K562 (cell line): Measurements from ENCODE around the gene CYSTM1. TPM values are rescaled to one million over a fixed set of nuclear protein-coding genes. Genes with fewer than 3 reads are reported as not detected.

Source experiments
- BCL6 ChIP-seq: fragments of 250-450 bp; sonication (Bioruptor Pico); IDR thresholded peaks from 2 replicates; pipeline ENCODE4 v1.4.0; 2020
- CBFA2T3 ChIP-seq: fragments of 450-650 bp; IDR thresholded peaks from 2 replicates; pipeline ENCODE4 v1.6.1; 2017
- E2F4 ChIP-seq: sonication (generic); formaldehyde crosslinking; IDR thresholded peaks from 2 replicates; pipeline ENCODE4 v1.8.0; 2022; ENCODE audit warnings: mild to moderate bottlenecking, low read depth, missing genetic modification reagents
- ETS2 ChIP-seq: IDR thresholded peaks from 2 replicates; pipeline ENCODE4 v1.6.1; 2016; ENCODE audit warnings: borderline replicate concordance, missing genetic modification characterization, mild to moderate bottlenecking, moderate library complexity, missing compliant biosample characterization; ENCODE audit not compliant: poor library complexity, severe bottlenecking
- HCFC1 ChIP-seq: IDR thresholded peaks from 2 replicates; pipeline ENCODE4 v1.6.1; 2012; ENCODE audit warnings: low read depth, low read length, improper control_type of control experiment
- MIER1 ChIP-seq: fragments of 450-650 bp; IDR thresholded peaks from 2 replicates; pipeline ENCODE4 v1.6.1; 2016; ENCODE audit warnings: antibody characterized with exemption, mild to moderate bottlenecking, low read depth
- MTA3 ChIP-seq: fragments of 450-650 bp; formaldehyde crosslinking; IDR thresholded peaks from 2 replicates; pipeline ENCODE4 v1.6.1; 2017; ENCODE audit warnings: mild to moderate bottlenecking, borderline replicate concordance
- NCOA4 ChIP-seq: fragments of 450-650 bp; IDR thresholded peaks from 2 replicates; pipeline ENCODE4 v1.6.1; 2018; ENCODE audit warnings: mild to moderate bottlenecking; ENCODE audit not compliant: partially characterized antibody
- NR1H2 ChIP-seq: sonication (generic); formaldehyde crosslinking; IDR thresholded peaks from 2 replicates; pipeline ENCODE4 v1.4.0; 2020; ENCODE audit warnings: mild to moderate bottlenecking, missing genetic modification reagents
- POLR2A ChIP-seq: fragments of 450-650 bp; conservative IDR thresholded peaks from 2 replicates; pipeline ENCODE4 v1.6.1; 2016
- RNF219 ChIP-seq: fragments of 250-450 bp; sonication (Bioruptor Pico); IDR thresholded peaks from 2 replicates; pipeline ENCODE4 v1.5.0; 2022; ENCODE audit warnings: mild to moderate bottlenecking
- RREB1 ChIP-seq: fragments of 250-450 bp; sonication (Bioruptor Pico); IDR thresholded peaks from 2 replicates; pipeline ENCODE4 v1.4.0; 2020
- ZBED1 ChIP-seq: IDR thresholded peaks from 2 replicates; pipeline ENCODE4 v1.6.1; 2014
- ZNF277 ChIP-seq: fragments of 250-450 bp; sonication (Bioruptor Pico); IDR thresholded peaks from 2 replicates; pipeline ENCODE4 v1.8.0; 2022; ENCODE audit warnings: inconsistent platforms, mild to moderate bottlenecking, moderate library complexity, borderline replicate concordance
- ZNF695 ChIP-seq: fragments of 450-650 bp; formaldehyde crosslinking; IDR thresholded peaks from 2 replicates; pipeline ENCODE4 v1.4.0; 2020; ENCODE audit warnings: mild to moderate bottlenecking, moderate library complexity
- ZNF740 ChIP-seq, 3 experiments: fragments of 200-800 bp in 1 of 3; sonication (Bioruptor generic) in 1 of 3; sonication (generic) in 1 of 3; formaldehyde crosslinking in 1 of 3; IDR thresholded peaks; 2 replicates each; pipeline versions ENCODE4 v1.6.1 to v1.8.0; 2016 to 2022; ENCODE audit warnings: mild to moderate bottlenecking in 2 of 3, missing compliant biosample characterization in 2 of 3, missing genetic modification characterization in 2 of 3, missing genetic modification reagents in 1 of 3
- polyA plus RNA-seq, 8 experiments: library from polyadenylated mRNA; depleted of rRNA in 4 of 8; stranded (reverse) in 5 of 8; unstranded in 3 of 8; fragments of >200 nt; fragmentation: Nextera tagmentation in 2 of 8; fragmentation: Illumina TruSeq in 1 of 8; extraction: Ambion mirVana in 2 of 8; extraction: Trizol in 1 of 8; gene quantifications; 2 replicates each; pipeline versions ENCODE4 v1.2.1 to v1.2.3, GENCODE V29; 2011 to 2014; ENCODE audit warnings: inconsistent platforms in 1 of 8, missing spikeins in 1 of 8
- total RNA-seq, 7 experiments: library from RNA; depleted of rRNA in 6 of 7; stranded (reverse); fragments of >200 nt in 6 of 7; fragmentation: Illumina TruSeq in 2 of 7; extraction: Trizol in 2 of 7; gene quantifications; 2 replicates each; pipeline versions ENCODE4 v1.2.1 to v1.2.3, GENCODE V29; 2011 to 2021; ENCODE audit warnings: low replicate concordance in 1 of 7
- TF ChIP-seq, protein P1 (sequence below): sonication (generic); IDR thresholded peaks from 2 replicates; pipeline ENCODE4 v1.6.1; 2016

The CYSTM1 gene
- total and polyA plus RNA-seq, 9 of the 15 experiments (the other 6 are each of a cell fraction or from before 2014, with no cell fraction given): 76.1 to 422 (median 108) TPM

DNA sequence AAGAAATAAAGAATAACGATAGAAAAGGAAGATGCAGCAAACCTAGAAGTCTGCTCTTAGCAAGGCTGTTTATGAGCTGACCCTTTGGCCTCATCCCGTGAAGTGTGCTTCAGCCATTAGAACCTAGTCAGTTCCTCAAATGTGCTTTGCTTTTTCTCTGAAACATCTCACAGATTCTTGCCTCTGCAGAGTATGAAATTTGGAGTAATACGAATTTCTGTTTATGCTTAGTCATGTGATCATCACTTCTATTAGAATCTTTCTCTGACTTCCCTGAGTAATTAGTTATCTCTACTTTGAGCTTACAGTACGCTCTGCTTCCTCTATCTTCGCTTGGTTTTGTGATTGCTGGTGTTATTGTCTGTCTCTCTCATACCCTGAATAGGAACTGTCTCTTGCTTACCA, 11.3 kb downstream of the CYSTM1 start (continued):
- TF ChIP-seq NCOA4 (no peak), ZNF740 (CRISPR knock-in tag; IDR thresholded peaks at IDR 0.05) (no peak), ZNF740 (tag; IDR thresholded peaks at IDR 0.05) (no peak), RNF219 (CRISPR knock-in tag) (no peak), POLR2A (no peak), BCL6 (CRISPR knock-in tag) (no peak), E2F4 (CRISPR knock-in tag) (no peak), MIER1 (no peak), ZNF695 (no peak), ZBED1 (no peak), CBFA2T3 (peak; percentile 62), RREB1 (no peak), ZNF277 (CRISPR knock-in tag) (no peak), HCFC1 (no peak), NR1H2 (CRISPR knock-in tag) (no peak), MTA3 (no peak; the same call in 1 of the 2 replicates), ETS2 (no peak)
- TF ChIP-seq, protein P1, sequence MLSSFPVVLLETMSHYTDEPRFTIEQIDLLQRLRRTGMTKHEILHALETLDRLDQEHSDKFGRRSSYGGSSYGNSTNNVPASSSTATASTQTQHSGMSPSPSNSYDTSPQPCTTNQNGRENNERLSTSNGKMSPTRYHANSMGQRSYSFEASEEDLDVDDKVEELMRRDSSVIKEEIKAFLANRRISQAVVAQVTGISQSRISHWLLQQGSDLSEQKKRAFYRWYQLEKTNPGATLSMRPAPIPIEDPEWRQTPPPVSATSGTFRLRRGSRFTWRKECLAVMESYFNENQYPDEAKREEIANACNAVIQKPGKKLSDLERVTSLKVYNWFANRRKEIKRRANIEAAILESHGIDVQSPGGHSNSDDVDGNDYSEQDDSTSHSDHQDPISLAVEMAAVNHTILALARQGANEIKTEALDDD: peak; percentile 82
